NCI-H1105 treated with DMSO at 0.1 percent for 48 hours (cell line): ENCODE results near the gene ARHGAP45.
"Not testable (repeated sequence)": the region's sequence is repeated elsewhere in the genome, so short reads cannot be mapped to it uniquely, and the experiment has no call there.

Source experiments
- DNase-seq: peaks from one replicate; lab custom pipeline; 2025; lab: John Stamatoyannopoulos, UW

ARHGAP45 gene

GRCh38 chr19:1066748-1067340 is at the start of gene ARHGAP45:
TSS of gene ARHGAP45 (plus strand) at chr19:1067167. CDS start at chr19:1067406, 239 bp downstream.
- no peak for DNase-seq

GRCh38 chr19:1017906-1018305 is 49.1 kb upstream of the ARHGAP45 start:
- DNase-seq = no peak

GRCh38 chr19:1018393-1018792 is 48.6 kb upstream of the ARHGAP45 start:
- no peak for DNase-seq

GRCh38 chr19:1018932-1019615 is 47.9 kb upstream of the ARHGAP45 start:
- no peak for DNase-seq

- DNase-seq = no peak
These were observed 47.4 kb upstream of the ARHGAP45 start for GRCh38 chr19:1019616-1019961.

GRCh38 chr19:1019980-1020867 is 46.7 kb upstream of the ARHGAP45 start:
- DNase-seq = no peak

- peak; percentile 96 for DNase-seq
These were observed 46.0 kb upstream of the ARHGAP45 start, which contains the start of gene TMEM259 for GRCh38 chr19:1020868-1021425. TSS of gene TMEM259 (minus strand) at chr19:1021123. CDS start at chr19:1020996, 127 bp downstream.

GRCh38 chr19:1023883-1024188 is 43.1 kb upstream of the ARHGAP45 start:
- not testable (repeated sequence) for DNase-seq

GRCh38 chr19:1025080-1025479 is 41.9 kb upstream of the ARHGAP45 start:
- not testable (repeated sequence) for DNase-seq

GRCh38 chr19:1025960-1026782 is 40.8 kb upstream of the ARHGAP45 start, which contains the start of gene CNN2:
TSS of gene CNN2 (plus strand) at chr19:1026608. CDS start at chr19:1026662, 54 bp downstream.
- no peak for DNase-seq

- DNase-seq = peak; percentile 17
These were observed 40.0 kb upstream of the ARHGAP45 start for GRCh38 chr19:1026783-1027649.

- no peak for DNase-seq
These were observed 39.3 kb upstream of the ARHGAP45 start for GRCh38 chr19:1027650-1028061.

GRCh38 chr19:1028062-1028926 is 38.7 kb upstream of the ARHGAP45 start:
- peak; percentile 22 for DNase-seq

- no peak for DNase-seq
These were observed 34.6 kb upstream of the ARHGAP45 start for GRCh38 chr19:1032264-1032867.

GRCh38 chr19:1035998-1036621 is 30.9 kb upstream of the ARHGAP45 start:
- DNase-seq = no peak

GRCh38 chr19:1037621-1038064 is 29.3 kb upstream of the ARHGAP45 start:
- DNase-seq = no peak

GRCh38 chr19:1038978-1039645 is 27.9 kb upstream of the ARHGAP45 start:
- DNase-seq = no peak
